Measurements from ENCODE around the gene TBR1.

TBR1 gene

GRCh38 chr2:161422816-161423403 is 6.8 kb downstream of the TBR1 start:
- no peak overlapping the region for H3K4me3 ChIP-seq (ENCODE audit: control insufficient read depth, low read depth, low read length)
- no peak for TF ChIP-seq CTCF (conservative IDR thresholded peaks at IDR 0.05; ENCODE audit: control insufficient read depth, insufficient read depth, low read depth, low read length)
- no peak for DNase-seq (ENCODE audit: low read depth)

- DNase-seq (ENCODE audit: low read depth), result no peak
- H3K4me3 ChIP-seq (ENCODE audit: control insufficient read depth, low read depth, low read length), result peak overlapping the region; percentile 6
- no peak for TF ChIP-seq CTCF (conservative IDR thresholded peaks at IDR 0.05; ENCODE audit: control insufficient read depth, insufficient read depth, low read depth, low read length)
Observed at GRCh38 chr2:161423421-161424393, 7.6 kb downstream of the TBR1 start.

GRCh38 chr2:161424394-161424769 is 8.3 kb downstream of the TBR1 start:
- DNase-seq (ENCODE audit: low read depth), result no peak
- H3K4me3 ChIP-seq (ENCODE audit: control insufficient read depth, low read depth, low read length), result no peak overlapping the region
- TF ChIP-seq CTCF (conservative IDR thresholded peaks at IDR 0.05; ENCODE audit: control insufficient read depth, insufficient read depth, low read depth, low read length), result no peak

GRCh38 chr2:161424891-161425727 is 9.0 kb downstream of the TBR1 start:
- TF ChIP-seq CTCF (conservative IDR thresholded peaks at IDR 0.05; ENCODE audit: control insufficient read depth, insufficient read depth, low read depth, low read length), result no peak
- no peak for DNase-seq (ENCODE audit: low read depth)
- H3K4me3 ChIP-seq (ENCODE audit: control insufficient read depth, low read depth, low read length), result no peak overlapping the region

GRCh38 chr2:161425728-161426454 is 9.8 kb downstream of the TBR1 start:
- no peak for TF ChIP-seq CTCF (conservative IDR thresholded peaks at IDR 0.05; ENCODE audit: control insufficient read depth, insufficient read depth, low read depth, low read length)
- no peak for DNase-seq (ENCODE audit: low read depth)
- H3K4me3 ChIP-seq (ENCODE audit: control insufficient read depth, low read depth, low read length), result no peak overlapping the region

GRCh38 chr2:161426455-161426921 is 10.4 kb downstream of the TBR1 start:
- H3K4me3 ChIP-seq (ENCODE audit: control insufficient read depth, low read depth, low read length), result no peak overlapping the region
- DNase-seq (ENCODE audit: low read depth), result no peak

More at GRCh38 chr2:161426455-161426921, 10.4 kb downstream of the TBR1 start:
- TF ChIP-seq CTCF (conservative IDR thresholded peaks at IDR 0.05; ENCODE audit: control insufficient read depth, insufficient read depth, low read depth, low read length), result peak; percentile 81
